HepG2 (cell line): ENCODE data around the gene PPP3R1. TPM values are rescaled to one million over a fixed set of nuclear protein-coding genes. Genes with fewer than 3 reads are reported as not detected.
A peak's percentile ranks its signal among the peaks of the same experiment; 100 is the strongest.

Experiments
- HMGXB4 ChIP-seq, 2 experiments: sonication (generic) in 1 of 2; formaldehyde crosslinking in 1 of 2; IDR thresholded peaks; 2 replicates each; pipeline versions ENCODE4 v1.4.0 to v1.6.1; 2018 to 2020; ENCODE audit warnings: missing genetic modification reagents in 2 of 2, borderline replicate concordance in 1 of 2, low read depth in 1 of 2, mild to moderate bottlenecking in 1 of 2, missing biosample characterization in 1 of 2
- MAF1 ChIP-seq: sonication (generic); formaldehyde crosslinking; IDR thresholded peaks from 2 replicates; pipeline ENCODE4 v1.5.0; 2020; ENCODE audit warnings: missing genetic modification reagents, borderline replicate concordance
- MNT ChIP-seq: fragments of 450-650 bp; IDR thresholded peaks from 2 replicates; pipeline ENCODE4 v1.6.1; 2016
- MTERF4 ChIP-seq: sonication (generic); formaldehyde crosslinking; IDR thresholded peaks from 2 replicates; pipeline ENCODE4 v1.8.0; 2023; ENCODE audit warnings: mild to moderate bottlenecking, missing genetic modification reagents
- polyA plus RNA-seq, 8 experiments: library from polyadenylated mRNA; depleted of rRNA in 3 of 8; stranded (reverse) in 7 of 8; unstranded in 1 of 8; fragments of >200 nt; fragmentation: Illumina TruSeq in 4 of 8; extraction: Trizol in 4 of 8; gene quantifications; 2 replicates each; pipeline versions ENCODE4 v1.2.1 to v1.2.3, GENCODE V29; 2011 to 2016; ENCODE audit warnings: low read depth in 4 of 8, missing spikeins in 1 of 8, mixed read lengths in 1 of 8; ENCODE audit not compliant: insufficient read depth in 1 of 8
- total RNA-seq, 5 experiments: library from RNA; depleted of rRNA; stranded (reverse); fragments of >200 nt; fragmentation: Illumina TruSeq; extraction: Trizol; gene quantifications; 2 replicates each; pipeline ENCODE4 v1.2.3, GENCODE V29; 2016; ENCODE audit warnings: low read depth in 1 of 5
- TF ChIP-seq, protein P1 (sequence below): sonication (generic); formaldehyde crosslinking; IDR thresholded peaks from 2 replicates; pipeline ENCODE4 v1.8.0; 2022; ENCODE audit warnings: mild to moderate bottlenecking, missing genetic modification reagents, borderline replicate concordance

The PPP3R1 gene
- total and polyA plus RNA-seq, 2 of the 13 experiments (the other 11 are each of a cell fraction or from before 2014, with no cell fraction given): 11.6 to 25.7 TPM

GRCh38 chr2:68287580-68288441 lies 35.5 kb upstream of the PPP3R1 start (continued):
- TF ChIP-seq HMGXB4 (CRISPR knock-in tag; IDR thresholded peaks at IDR 0.05; ENCODE audit: borderline replicate concordance in 1 of 2, low read depth in 1 of 2): no peak
- TF ChIP-seq, protein P1, sequence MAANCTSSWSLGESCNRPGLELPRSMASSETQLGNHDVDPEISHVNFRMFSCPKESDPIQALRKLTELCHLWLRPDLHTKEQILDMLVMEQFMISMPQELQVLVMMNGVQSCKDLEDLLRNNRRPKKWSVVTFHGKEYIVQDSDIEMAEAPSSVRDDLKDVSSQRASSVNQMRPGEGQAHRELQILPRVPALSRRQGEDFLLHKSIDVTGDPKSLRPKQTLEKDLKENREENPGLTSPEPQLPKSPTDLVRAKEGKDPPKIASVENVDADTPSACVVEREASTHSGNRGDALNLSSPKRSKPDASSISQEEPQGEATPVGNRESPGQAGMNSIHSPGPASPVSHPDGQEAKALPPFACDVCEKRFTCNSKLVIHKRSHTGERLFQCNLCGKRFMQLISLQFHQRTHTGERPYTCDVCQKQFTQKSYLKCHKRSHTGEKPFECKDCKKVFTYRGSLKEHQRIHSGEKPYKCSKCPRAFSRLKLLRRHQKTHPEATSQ (CRISPR knock-in tag): no peak
- TF ChIP-seq MNT: peak; percentile 69
- no peak for TF ChIP-seq MAF1 (CRISPR knock-in tag)
- no peak for TF ChIP-seq MTERF4
